COLO829 (cell line): Measurements from ENCODE around the gene RDH11.
"Not testable (repeated sequence)": the region's sequence is repeated elsewhere in the genome, so short reads cannot be mapped to it uniquely, and the experiment has no call there.

Experiments used
- DNase-seq: peaks from one replicate; pipeline ENCODE4 v3.0.0; 2012; ENCODE audit warnings: low spot score

RDH11 gene

DNA sequence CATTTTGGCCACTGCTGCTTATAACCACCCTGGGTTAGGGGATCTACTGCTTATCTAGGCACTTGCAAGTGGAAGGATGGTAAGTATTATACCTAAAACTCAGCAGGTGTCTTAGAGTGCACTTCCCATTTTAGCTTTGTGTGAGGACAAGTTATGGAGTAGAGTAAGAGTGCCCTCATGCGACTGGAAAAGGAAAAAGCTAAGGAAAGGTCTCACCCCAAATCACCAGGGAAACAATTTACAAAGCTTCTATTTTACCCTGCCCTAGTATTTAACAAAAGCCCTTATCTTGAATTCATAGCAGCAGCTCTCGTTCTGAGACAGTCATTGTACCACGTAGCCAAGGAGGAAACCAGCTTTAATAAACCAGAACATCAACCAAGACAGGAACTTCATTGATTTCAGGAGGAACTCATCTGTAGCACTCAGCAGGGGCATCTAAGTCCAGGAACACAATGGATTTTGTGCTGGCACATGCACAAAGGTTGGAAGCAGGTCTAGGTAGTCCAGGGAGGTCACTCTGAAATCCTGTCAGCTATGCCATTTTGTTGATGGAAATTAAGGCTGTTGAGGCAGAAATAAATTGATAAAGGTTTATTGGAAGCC, 9.0 kb upstream of the RDH11 start:
- peak; percentile 97 for DNase-seq

DNA sequence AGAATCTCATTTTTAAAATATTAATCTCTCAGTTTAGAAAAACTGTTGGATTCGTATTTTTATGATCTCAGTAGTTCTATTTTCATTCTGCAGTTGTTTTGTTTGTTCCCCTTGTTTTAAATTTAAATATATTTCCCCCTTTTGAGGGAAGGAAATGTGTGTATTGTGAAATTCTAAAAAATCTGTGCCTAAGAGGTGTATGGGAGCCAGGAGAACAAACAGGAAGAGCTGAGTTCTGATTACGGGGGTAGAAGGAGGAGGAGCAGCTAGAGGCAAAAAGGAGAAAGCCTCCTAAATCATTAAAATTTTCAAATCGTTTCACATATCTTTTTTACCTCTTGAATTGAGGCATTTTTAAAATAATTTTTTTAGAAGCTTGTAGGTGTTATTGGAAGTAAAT, 8.4 kb upstream of the RDH11 start:
- no peak for DNase-seq

DNA sequence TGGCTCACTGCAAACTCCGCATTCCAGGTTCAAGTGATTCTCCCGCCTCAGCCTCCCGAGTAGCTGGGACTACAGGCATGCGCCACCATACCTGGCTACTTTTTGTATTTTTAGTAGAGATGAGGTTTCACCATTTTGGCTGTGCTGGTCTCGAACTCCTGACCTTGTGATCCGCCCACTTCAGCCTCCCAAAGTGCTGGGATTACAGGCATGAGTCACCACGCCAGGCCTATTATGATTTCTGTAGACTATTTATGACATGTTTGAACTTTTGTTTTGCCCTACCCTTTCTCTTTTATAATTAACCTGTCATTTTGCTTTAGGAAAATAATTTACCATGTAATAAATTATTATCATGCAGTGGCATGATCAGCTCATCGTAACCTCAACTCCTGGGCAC, 5.9 kb upstream of the RDH11 start, which contains the start of gene RDH12:
Gene RDH12, plus strand, starts transcription at position 395 of the 400 bp plus-strand sequence. CDS start 20,757 bp downstream, outside the sequence.
- DNase-seq = not testable (repeated sequence)

DNA sequence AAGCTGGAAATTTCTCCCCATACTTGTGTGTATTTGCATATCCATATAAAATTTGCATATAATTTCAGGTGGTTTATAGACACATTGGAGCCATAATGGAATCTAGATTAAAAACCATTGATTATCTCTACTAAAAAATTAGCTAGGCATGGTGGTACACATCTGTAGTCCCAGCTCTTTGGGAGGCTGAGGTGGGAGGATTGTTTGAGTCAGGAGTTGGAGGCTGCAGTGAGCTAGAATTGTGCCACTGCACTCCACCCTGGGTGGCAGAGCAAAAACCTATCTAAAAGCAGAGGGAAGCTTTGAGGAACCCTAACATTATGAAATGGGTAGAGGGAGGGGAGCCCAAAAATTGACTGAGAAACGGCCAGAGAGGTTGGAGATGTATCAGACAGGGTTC, 2.6 kb upstream of the RDH11 start:
- DNase-seq = no peak

DNA sequence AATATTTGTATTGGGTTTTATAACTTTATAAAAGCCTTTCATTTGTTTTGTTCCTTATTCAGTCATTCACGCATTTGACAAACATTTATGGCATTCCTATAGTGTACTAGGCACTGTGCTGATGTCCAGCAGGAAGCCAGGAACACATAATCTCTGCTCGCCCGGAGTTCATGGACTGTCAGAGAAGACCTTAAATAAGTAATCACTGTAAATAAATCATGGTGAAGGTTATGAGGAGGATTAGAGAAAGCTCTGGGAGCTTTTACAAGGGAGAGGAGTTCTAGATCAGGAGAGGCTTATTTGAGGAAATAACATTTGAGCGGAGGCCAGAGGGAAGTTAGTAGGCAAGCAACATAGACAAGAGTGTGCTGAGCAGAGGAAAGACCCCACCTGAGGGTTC, 1.4 kb upstream of the RDH11 start:
- DNase-seq = no peak

DNA sequence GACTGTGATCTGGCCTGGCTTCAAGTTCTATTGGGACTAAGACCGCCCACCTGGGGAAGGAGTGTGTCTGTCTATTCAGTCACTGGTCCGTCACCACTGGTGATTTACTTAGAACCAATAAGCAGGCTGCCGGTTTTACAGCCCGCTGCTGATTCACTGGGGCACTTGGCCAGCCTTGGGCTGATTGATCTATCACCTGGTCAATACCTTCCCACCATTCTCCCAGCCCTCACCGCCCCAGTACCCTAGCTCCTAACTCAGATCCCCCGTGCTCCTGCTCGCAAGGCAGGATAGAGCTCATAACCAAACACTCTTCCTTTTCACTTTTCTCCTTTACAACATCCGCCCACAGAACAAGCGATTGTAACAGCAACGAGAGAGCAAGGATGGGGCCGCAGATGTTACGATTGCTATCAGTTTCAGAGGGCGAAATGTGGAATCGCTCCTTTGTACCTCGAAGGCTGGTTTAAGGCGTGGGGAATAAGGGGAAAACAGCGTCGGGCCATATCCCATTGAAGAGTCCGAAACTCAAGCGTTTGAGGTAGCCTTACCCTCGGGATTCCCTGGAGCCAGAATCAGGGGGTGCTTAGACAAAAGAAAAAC, 672 bp downstream of the RDH11 start:
- peak; percentile 89 for DNase-seq

DNA sequence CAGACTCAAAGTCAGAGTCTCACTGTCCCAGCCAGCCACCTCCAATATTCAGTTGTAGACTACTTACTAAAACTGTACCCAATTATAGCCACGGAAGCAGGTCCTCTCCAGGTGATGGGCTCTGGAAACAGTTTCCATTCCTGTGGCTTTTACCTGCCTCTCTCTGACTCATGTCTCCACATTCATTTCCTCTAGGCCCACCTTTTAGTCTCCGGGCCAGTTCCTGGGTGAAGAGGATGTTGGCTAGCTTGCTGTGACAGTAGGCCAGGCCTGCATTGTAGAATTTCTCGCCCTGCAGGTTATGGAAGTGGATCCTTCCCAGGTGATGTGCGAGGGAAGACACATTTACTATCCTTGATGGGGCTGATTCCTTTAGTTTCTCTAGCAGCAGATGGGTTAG, 5.6 kb downstream of the RDH11 start:
- DNase-seq = no peak

DNA sequence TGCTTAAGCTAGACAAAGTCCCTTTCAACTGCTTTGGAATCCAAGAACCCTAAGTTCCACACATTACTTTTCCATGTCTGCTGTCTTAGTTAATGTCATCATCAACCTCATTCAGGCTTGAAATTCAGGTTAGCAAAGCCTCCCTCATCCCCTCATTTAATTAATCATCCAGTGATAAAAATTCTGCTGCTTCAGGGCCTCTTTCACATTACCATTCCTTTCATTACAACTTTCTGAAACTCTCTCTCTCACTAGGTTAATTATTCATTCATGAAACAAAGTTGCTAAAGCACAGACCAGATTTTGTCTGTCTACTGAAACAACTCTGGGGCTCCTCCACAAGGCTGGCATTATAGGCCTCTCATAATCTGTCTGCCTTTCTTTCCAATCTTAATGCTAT, 11.7 kb downstream of the RDH11 start:
- no peak for DNase-seq

DNA sequence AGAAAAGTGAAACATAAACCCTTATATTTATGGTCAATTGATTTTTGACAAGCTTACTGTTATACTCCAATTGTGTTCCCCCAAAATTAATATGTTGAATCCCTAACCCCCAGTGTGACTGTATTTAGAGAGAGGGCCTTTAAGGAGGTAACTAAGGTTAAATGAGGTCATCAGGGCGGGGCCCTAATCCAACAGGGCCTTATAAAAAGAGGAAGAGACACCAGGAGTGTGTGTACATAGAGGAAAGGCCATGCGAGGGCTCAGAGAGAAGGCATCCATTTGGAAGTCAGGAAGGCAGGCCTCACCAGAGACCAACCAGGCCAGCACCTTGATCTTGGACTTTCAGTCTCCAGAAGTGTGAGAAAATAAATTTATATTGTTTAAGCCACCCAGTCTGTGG, 14.6 kb downstream of the RDH11 start:
- DNase-seq = no peak

DNA sequence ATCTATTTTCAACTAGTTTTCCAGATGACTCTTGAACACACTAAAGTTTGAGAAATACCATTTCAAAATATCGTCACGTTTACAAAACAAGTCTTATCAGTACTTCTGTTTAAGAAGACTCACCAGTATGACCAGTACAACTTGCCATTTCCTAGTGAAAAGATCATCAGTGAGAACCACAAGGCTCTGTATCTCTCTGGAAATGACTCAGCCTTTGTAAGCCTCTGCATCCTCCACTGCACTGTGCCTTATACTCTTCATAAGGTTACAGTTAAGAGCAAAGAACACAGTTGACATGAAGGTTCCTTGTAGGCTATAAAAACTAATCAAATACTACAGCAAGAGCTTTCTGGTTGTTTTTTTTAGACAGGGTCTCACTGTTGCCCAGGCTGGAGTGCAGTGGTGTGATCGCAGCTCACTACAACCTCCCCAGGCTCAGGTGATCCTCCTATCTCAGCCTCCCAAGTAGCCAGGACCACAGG, 15.4 kb downstream of the RDH11 start:
- DNase-seq = peak; percentile 78

DNA sequence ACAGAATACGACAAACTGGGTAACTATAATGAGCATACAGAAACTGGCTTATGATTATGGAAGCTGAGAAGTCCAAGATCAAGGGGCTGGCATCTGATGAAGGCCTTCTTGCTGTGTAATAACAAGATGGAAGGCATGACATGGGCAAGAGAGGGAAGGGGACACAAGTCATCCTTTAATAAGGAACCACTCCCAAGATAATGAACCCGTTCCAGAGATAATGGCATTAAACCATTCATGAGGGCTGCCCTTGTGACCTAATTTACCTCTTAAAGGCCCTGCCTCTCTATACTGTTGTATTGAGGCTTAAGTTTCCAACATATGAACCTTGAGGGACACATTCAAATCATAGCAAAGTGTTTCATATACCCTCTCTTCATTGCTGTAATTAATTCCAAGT, 16.6 kb downstream of the RDH11 start:
- DNase-seq = no peak

DNA sequence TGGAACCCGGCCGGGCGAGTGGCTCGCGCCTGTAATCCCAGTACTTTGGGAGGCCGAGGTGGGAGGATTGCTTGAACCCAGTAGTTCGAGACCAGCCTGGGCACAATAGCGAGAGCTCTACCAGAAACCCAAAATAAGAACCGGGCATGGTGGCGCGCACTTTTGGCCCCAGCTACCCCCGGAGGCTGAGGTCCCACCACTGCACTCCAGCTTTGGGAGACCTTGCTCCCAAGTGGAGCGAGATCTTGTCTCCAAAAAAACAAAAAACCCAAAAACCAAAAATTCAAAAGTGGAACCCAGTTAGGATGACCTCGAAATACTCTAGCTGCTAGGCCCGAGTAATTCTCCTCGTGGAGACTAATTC, 20.4 kb downstream of the RDH11 start:
- DNase-seq = no peak

DNA sequence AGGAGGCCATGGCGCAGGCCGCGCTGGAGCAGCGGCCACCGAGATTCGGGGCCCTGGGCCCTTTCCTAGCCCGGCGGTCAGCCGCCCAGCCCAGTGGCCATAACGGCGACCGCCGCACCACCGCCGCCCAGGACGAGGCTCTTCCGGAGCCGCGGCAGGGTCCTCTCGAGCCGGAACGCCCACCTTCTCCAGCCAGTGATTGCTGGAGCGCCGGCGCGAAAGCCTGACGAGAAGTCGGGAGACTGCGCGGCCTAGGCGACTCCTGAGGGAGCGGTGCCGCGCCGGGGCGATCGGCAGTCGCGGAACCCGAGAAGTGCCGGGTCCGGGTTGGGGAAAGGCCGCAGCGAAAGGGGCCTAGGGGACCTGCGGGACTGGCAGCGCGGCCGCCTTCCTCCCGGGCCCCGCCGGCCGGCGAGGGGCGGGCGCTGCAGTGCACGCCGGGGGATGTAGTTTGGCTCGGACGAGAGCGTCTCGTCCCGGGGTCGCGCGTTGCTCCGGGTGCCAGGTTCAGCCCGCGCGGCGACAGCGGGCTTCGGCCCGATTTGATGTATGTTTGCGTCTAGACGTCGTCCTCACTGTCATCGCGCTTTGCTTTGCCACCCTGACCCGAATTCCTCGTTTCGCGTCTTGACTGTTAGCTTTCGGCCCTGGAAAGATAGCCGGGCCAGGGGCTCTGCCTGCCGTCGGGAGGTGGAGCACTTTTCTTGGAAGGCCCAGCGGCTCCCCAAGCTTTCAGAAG, 20.9 kb downstream of the RDH11 start, which contains the start of gene VTI1B:
Gene VTI1B, minus strand, starts transcription at position 153 of the 739 bp plus-strand sequence. Its CDS starts 143 bp downstream, at position 10.
- DNase-seq = peak; percentile 40

DNA sequence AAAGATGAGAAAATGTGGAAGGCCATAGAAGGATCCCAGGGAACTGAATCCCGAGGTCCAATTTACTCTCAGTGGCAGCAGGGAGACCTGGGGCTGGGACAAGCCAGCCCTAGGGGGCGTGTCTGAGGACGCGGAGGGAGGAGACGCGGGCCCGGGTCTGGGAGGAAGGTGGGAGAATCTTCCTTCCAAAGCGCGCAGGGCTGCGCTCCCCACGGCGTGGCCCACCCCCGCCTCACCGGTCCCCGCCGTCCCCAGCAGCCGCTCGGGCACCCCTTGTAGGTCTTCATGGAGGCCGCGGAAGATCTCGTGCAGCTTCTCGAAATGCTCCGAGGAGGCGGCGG, 21.5 kb downstream of the RDH11 start:
- DNase-seq = peak; percentile 36

DNA sequence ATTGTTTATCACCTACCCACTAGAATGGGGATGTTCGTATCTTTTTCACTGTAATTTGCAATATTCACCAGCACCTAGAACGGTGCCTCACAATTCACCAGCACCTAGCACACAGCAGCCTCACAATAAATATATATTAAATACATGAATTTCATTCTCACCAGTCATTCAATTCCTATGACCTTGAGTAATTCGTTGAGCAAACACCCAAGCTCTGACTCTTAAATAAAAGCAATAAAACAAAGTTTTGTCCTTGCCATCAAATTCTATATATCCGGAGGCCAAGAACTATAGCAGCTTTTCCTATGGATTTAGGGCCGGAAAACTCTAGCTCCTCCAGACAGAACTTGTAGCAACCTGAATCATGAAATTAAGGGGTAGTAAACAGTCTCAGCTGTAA, 22.1 kb downstream of the RDH11 start:
- DNase-seq = no peak

DNA sequence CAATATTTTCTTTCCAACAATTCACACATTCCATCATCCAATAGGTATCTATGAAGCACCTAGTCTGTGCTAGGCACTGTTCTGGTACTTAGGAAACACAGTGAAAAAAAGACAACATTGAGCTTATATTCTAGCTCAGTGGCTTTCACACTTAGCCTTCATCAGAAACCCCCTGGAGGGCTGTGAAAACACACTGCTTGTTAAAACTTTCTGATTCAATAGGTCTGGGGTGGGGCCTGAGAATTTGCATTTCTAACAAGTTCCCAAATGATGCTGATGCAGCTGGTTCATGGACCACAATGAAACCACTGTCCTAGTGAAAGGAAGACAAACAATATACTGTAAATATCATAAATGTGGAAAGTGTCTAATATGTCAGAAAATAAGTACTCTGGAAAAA, 27.0 kb downstream of the RDH11 start:
- DNase-seq = no peak

DNA sequence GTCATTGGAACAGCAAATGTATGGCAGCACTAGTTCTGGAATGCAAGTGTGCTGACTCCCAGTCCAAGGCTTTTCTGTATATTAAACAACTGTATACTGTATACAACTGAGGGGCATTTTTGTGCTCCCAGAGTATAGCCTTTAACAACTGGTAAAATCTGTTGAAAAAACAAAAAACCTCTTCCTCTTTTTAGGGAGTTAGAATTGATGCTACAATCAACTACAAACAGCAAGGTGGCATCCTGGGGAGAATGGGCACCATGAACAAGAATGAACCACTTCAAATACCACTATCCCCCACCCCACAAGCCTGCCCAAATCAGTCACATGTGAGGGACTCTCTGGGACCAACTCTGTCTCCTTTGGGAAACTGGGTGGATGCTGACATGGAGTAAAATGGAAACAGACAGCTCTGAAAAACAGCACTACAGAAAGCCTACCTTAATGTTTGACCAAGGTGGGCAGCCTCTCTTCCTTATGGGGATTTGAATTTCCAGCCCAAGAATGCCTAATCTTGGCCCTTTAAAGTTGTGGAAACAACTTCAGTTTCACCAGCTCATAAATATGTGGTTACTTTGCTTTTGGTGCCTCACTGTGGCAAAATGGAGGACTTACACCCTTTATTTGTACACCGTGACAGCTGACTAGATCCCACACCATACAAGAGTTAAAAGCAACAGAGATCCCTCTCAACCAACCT, 28.7 kb downstream of the RDH11 start:
- DNase-seq = peak; percentile 62

DNA sequence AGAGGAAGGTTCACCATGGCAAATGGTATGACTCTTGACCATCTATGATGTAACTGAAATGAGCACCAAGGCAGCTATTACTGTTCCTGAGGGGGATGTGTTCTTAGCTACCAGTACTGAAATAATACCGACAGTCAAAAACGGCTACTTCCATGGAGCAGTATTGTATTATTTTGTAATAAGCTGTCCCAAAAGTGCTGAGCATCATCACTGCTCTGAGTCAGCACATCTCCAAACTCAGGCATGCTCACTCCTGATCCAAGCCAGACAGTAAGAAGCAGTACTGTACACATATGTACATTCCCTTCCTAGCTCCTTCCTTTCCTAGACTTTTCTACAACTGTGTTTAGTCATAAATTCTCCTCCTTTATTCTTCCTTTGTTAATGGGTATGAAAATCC, 29.7 kb downstream of the RDH11 start:
- DNase-seq = no peak

DNA sequence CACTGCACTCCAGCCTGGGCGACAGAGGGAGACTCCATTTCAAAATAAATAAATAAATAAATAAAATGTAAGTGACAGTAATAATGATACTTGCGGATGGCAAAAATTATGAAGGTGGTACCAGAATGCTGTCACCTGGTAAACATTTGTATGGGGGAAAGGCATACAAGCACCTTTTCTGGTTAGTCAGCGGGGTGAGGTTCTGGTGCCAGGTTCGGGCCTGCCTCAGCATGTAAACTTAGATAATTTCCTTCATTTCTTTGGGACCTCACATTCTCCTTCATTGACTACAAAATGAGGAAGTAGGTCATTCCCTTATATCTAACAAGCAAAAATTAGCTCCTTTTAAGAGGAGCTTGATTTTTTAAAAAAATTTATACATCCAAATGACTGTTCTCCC, 31.9 kb downstream of the RDH11 start:
- DNase-seq = no peak

DNA sequence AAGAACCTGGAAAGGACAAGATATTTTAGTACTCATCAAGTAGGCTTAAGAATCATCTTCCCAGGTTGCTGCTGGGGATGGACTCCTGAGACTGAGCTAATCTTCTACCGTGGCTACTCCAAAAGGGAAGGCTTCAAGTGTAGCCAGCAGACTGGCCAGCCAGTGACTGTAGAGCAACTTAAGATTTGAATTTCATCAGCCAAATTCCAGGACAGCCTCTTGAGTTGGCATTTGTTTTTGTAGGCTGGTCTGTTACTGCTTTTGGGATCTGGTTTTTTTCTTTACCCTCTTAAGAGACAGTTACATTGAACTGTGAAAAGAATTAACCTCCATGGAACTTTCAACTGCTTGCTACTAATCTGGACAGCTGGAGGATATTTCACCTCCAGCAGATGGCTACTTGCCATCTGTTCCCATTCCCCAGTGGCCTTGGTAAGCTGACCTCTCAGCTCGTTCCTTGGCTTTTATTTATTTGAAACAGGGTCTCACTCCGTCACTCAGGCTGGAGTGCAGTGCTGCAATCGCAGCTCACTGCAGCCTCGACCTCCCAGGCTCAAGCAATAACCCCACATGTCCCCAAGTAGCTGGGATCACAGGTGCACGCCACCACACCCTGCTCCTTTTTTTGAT, 41.8 kb downstream of the RDH11 start:
- DNase-seq = no peak

DNA sequence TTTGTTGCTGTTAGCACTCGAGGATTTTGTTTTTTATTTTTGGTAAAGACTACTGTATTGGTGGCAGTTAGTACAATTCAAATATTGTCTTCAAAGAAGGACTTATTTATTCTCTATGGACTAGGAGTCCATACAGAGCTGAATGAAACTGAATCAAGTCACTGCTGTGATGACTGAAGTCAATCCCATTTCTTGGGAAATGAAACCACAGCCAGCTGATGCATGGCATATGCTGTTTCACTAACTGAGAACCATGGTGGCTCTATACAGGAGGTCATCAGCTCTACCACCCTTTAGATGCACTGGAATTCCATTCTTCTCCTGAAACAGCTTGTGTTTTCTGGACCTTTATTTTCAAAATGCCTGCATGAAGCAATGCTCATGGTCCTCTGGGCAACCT, 43.4 kb downstream of the RDH11 start:
- no peak for DNase-seq

DNA sequence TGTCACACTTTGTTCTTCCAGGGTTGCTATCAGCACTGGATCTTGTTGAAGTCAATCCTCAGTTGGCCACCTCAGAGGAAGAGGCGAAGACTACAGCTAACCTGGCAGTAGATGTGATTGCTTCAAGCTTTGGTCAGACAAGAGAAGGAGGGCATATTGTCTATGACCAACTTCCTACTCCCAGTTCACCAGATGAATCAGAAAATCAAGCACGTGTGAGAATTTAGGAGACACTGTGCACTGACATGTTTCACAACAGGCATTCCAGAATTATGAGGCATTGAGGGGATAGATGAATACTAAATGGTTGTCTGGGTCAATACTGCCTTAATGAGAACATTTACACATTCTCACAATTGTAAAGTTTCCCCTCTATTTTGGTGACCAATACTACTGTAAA, 44.9 kb downstream of the RDH11 start:
- DNase-seq = no peak
